Panc1 (cell line): Measurements from ENCODE around the gene ACADM. TPM values are rescaled to one million over a fixed set of nuclear protein-coding genes. Genes with fewer than 3 reads are reported as not detected.

ENCODE experiments used
- ATAC-seq: fragments of 200-7000 bp; cut with Tn5 transposase; 2 replicates; pipeline ENCODE4 v1.9.1; 2020; ENCODE audit warnings: mild to moderate bottlenecking, moderate library complexity
- BruUV-seq: library from RNA; stranded (reverse); fragments of 400-500 nt; replicated peaks from 2 replicates; lab custom pipeline; 2021; lab: Mats Ljungman, UMichigan
- CTCF ChIA-PET: fragments of 300-600 bp; sonication (Branson Sonifier 250); formaldehyde crosslinking; loops from one replicate; lab custom pipeline; 2022; ENCODE audit warnings: antibody characterized with exemption; lab: Charles Lee
- POLR2A ChIA-PET: fragments of 300-600 bp; sonication (Branson Sonifier 250); formaldehyde crosslinking; loops from one replicate; lab custom pipeline; 2022; ENCODE audit warnings: antibody characterized with exemption; lab: Charles Lee
- DNase-seq: peaks from one replicate; pipeline ENCODE4 v3.0.0-alpha.2; 2010; ENCODE audit warnings: low read depth, low spot score
- H3K27ac ChIP-seq: 2 replicates; pipeline ENCODE4 v1.5.1; 2011; ENCODE audit warnings: mild to moderate bottlenecking, low read length, inconsistent platforms
- H3K27me3 ChIP-seq: fragments of 200-500 bp; sonication (Bioruptor generic); 2 replicates; pipeline ENCODE4 v1.6.0; 2014; ENCODE audit warnings: low read length, inconsistent platforms; ENCODE audit not compliant: control insufficient read depth, insufficient read depth
- H3K36me3 ChIP-seq: fragments of 200-500 bp; sonication (Bioruptor generic); 2 replicates; pipeline ENCODE4 v1.5.1; 2014; ENCODE audit warnings: inconsistent platforms, mild to moderate bottlenecking, low read length, moderate library complexity; ENCODE audit not compliant: control insufficient read depth, insufficient read depth
- H3K4me1 ChIP-seq: 2 replicates; pipeline ENCODE4 v1.5.1; 2011; ENCODE audit warnings: inconsistent platforms, mild to moderate bottlenecking, low read length, moderate library complexity; ENCODE audit not compliant: control insufficient read depth, insufficient read depth
- H3K4me3 ChIP-seq, 2 experiments: 2 replicates each; pipeline ENCODE4 v1.5.1; 2011 to 2012; ENCODE audit warnings: low read depth in 2 of 2, low read length in 2 of 2, mild to moderate bottlenecking in 2 of 2, inconsistent platforms in 1 of 2, moderate library complexity in 1 of 2
- H3K9me3 ChIP-seq: fragments of 200-500 bp; sonication (Bioruptor generic); 2 replicates; pipeline ENCODE4 v1.5.1; 2014; ENCODE audit warnings: low read depth, mild to moderate bottlenecking, inconsistent platforms, low read length, moderate library complexity; ENCODE audit not compliant: control insufficient read depth, insufficient read depth
- POLR2AphosphoS5 ChIP-seq: IDR thresholded peaks from 2 replicates; pipeline ENCODE4 v1.6.1; 2012; ENCODE audit warnings: mild to moderate bottlenecking, low read depth, low read length, moderate library complexity
- SIN3A ChIP-seq: IDR thresholded peaks from 2 replicates; pipeline ENCODE4 v1.6.1; 2012; ENCODE audit warnings: low read depth, mild to moderate bottlenecking, low read length, moderate library complexity, borderline replicate concordance; ENCODE audit not compliant: insufficient read depth
- TCF7L2 ChIP-seq: IDR thresholded peaks from 2 replicates; pipeline ENCODE4 v1.6.1; 2011; ENCODE audit warnings: mild to moderate bottlenecking, low read depth, low read length, inconsistent platforms
- in situ Hi-C: cut with HindIII; loops from 2 replicates; pipeline ENCODE4 v1.10.0; 2016; ENCODE audit warnings: low sequenced_read_pairs, low pct_unique_long_range_greater_than_20kb
- intact Hi-C: fragments of 100-400 bp; cut with micrococcal nuclease; formaldehyde crosslinking; loops from one replicate; pipeline ENCODE4 v1.10.0; 2022; ENCODE audit not compliant: unreplicated experiment
- total RNA-seq: library from RNA; stranded (reverse); gene quantifications from one replicate; pipeline ENCODE4 v1.2.1, GENCODE V29; 2021; ENCODE audit not compliant: unreplicated experiment
- TF ChIP-seq, protein P1 (sequence below): fragments of 450-650 bp; IDR thresholded peaks from 2 replicates; pipeline ENCODE4 v1.5.1; 2017; ENCODE audit warnings: mild to moderate bottlenecking
- TF ChIP-seq, protein P2 (sequence below), 2 experiments: IDR thresholded peaks; 2 replicates each; pipeline ENCODE4 v1.6.1; 2011 to 2012; ENCODE audit warnings: low read depth in 2 of 2, control low read depth in 1 of 2, low read length in 1 of 2, mild to moderate bottlenecking in 1 of 2, moderate library complexity in 1 of 2; ENCODE audit not compliant: insufficient read depth in 1 of 2

Gene ACADM
- total RNA-seq, 1 experiment from 2014 or later: 57.2 TPM

GRCh38 chr1:75719810-75720209 lies 4.7 kb upstream of the ACADM start:
- ChIA-PET CTCF (no interaction called here), POLR2A (no interaction called here)
- intact Hi-C loops: no loop called here
- H3K36me3 ChIP-seq: no peaks in the 10 kb centered on the region; the same call in 1 of the 2 replicates
- H3K4me3 ChIP-seq: no peak overlapping the region
- H3K27me3 ChIP-seq: no peaks in the 10 kb centered on the region
- TF ChIP-seq TCF7L2 (no peak), POLR2AphosphoS5 (no peak), SIN3A (no peak)
- TF ChIP-seq, protein P1, sequence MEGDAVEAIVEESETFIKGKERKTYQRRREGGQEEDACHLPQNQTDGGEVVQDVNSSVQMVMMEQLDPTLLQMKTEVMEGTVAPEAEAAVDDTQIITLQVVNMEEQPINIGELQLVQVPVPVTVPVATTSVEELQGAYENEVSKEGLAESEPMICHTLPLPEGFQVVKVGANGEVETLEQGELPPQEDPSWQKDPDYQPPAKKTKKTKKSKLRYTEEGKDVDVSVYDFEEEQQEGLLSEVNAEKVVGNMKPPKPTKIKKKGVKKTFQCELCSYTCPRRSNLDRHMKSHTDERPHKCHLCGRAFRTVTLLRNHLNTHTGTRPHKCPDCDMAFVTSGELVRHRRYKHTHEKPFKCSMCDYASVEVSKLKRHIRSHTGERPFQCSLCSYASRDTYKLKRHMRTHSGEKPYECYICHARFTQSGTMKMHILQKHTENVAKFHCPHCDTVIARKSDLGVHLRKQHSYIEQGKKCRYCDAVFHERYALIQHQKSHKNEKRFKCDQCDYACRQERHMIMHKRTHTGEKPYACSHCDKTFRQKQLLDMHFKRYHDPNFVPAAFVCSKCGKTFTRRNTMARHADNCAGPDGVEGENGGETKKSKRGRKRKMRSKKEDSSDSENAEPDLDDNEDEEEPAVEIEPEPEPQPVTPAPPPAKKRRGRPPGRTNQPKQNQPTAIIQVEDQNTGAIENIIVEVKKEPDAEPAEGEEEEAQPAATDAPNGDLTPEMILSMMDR: no peak
- TF ChIP-seq, protein P2, sequence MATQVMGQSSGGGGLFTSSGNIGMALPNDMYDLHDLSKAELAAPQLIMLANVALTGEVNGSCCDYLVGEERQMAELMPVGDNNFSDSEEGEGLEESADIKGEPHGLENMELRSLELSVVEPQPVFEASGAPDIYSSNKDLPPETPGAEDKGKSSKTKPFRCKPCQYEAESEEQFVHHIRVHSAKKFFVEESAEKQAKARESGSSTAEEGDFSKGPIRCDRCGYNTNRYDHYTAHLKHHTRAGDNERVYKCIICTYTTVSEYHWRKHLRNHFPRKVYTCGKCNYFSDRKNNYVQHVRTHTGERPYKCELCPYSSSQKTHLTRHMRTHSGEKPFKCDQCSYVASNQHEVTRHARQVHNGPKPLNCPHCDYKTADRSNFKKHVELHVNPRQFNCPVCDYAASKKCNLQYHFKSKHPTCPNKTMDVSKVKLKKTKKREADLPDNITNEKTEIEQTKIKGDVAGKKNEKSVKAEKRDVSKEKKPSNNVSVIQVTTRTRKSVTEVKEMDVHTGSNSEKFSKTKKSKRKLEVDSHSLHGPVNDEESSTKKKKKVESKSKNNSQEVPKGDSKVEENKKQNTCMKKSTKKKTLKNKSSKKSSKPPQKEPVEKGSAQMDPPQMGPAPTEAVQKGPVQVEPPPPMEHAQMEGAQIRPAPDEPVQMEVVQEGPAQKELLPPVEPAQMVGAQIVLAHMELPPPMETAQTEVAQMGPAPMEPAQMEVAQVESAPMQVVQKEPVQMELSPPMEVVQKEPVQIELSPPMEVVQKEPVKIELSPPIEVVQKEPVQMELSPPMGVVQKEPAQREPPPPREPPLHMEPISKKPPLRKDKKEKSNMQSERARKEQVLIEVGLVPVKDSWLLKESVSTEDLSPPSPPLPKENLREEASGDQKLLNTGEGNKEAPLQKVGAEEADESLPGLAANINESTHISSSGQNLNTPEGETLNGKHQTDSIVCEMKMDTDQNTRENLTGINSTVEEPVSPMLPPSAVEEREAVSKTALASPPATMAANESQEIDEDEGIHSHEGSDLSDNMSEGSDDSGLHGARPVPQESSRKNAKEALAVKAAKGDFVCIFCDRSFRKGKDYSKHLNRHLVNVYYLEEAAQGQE (IDR thresholded peaks at IDR 0.05; ENCODE audit: insufficient read depth in 1 of 2, low read depth in 2 of 2, low read length in 1 of 2): no peak
- H3K9me3 ChIP-seq: no peaks in the 10 kb centered on the region
- in situ Hi-C loops: no loop called here
- BruUV-seq: no TSS peak
- no peak for ATAC-seq
- peaks cover 22% of the 10 kb centered on the region for H3K4me1 ChIP-seq
- no peak overlapping the region for H3K27ac ChIP-seq
- DNase-seq: no peak

GRCh38 chr1:75720325-75720724 lies 4.2 kb upstream of the ACADM start:
- Histone ChIP-seq H3K4me3 (no peak overlapping the region), H3K27ac (no peak overlapping the region), H3K9me3 (no peaks in the 10 kb centered on the region), H3K4me1 (peaks cover 22% of the 10 kb centered on the region), H3K27me3 (no peaks in the 10 kb centered on the region), H3K36me3 (no peaks in the 10 kb centered on the region; the same call in 1 of the 2 replicates)
- in situ Hi-C loops (no loop called here), intact Hi-C loops (no loop called here)
- TF ChIP-seq TCF7L2 (no peak), POLR2AphosphoS5 (no peak), SIN3A (no peak)
- TF ChIP-seq, protein P1: no peak
- TF ChIP-seq, protein P2 (IDR thresholded peaks at IDR 0.05; ENCODE audit: insufficient read depth in 1 of 2, low read depth in 2 of 2, low read length in 1 of 2): no peak
- BruUV-seq: no TSS peak
- POLR2A ChIA-PET: no interaction called here
- ATAC-seq: no peak
- CTCF ChIA-PET: no interaction called here
- DNase-seq: no peak
